ENCODE data around the gene TMIGD3.

- TF ChIP-seq, protein P1, sequence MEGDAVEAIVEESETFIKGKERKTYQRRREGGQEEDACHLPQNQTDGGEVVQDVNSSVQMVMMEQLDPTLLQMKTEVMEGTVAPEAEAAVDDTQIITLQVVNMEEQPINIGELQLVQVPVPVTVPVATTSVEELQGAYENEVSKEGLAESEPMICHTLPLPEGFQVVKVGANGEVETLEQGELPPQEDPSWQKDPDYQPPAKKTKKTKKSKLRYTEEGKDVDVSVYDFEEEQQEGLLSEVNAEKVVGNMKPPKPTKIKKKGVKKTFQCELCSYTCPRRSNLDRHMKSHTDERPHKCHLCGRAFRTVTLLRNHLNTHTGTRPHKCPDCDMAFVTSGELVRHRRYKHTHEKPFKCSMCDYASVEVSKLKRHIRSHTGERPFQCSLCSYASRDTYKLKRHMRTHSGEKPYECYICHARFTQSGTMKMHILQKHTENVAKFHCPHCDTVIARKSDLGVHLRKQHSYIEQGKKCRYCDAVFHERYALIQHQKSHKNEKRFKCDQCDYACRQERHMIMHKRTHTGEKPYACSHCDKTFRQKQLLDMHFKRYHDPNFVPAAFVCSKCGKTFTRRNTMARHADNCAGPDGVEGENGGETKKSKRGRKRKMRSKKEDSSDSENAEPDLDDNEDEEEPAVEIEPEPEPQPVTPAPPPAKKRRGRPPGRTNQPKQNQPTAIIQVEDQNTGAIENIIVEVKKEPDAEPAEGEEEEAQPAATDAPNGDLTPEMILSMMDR (IDR thresholded peaks at IDR 0.05; ENCODE audit: insufficient read depth, low read length) = no peak
- no peak for TF ChIP-seq GABPA (IDR thresholded peaks at IDR 0.05; ENCODE audit: low read depth)
- TF ChIP-seq POLR2AphosphoS5 (IDR thresholded peaks at IDR 0.05; ENCODE audit: low read depth) = no peak
- no peak for TF ChIP-seq REST (IDR thresholded peaks at IDR 0.05; ENCODE audit: insufficient replicate concordance, low read depth)
- TF ChIP-seq SPI1 (IDR thresholded peaks at IDR 0.05; ENCODE audit: borderline replicate concordance, low read depth) = no peak
Measured at GRCh38 chr1:111449703-111450017, 53.8 kb downstream of the TMIGD3 start.

Measured in HL-60 (cell line).